ENCODE results near the gene TCAF1.
"Not testable (repeated sequence)": the region's sequence is repeated elsewhere in the genome, so short reads cannot be mapped to it uniquely, and the experiment has no call there.

DNA sequence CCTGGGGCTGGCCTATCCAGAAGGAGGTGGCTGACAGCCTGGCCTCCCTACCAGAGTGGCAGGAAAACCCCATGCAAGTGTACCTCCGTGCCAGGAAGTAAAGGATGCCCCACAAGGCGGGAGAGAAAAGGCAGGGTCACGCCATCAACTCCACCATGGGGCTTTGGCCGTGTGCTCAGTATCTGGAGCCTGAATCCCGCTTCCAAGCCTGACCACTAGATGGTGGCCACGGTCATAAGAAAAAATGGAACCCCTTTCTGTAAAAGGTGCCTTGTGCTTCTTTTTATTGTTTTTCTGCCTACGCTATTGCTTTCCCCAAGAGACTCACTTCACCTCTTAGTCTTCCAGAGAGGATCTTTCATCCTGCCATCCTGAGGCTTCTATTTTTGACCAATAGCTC lies 84.1 kb downstream of the TCAF1 start:
- TF ChIP-seq, protein P1, sequence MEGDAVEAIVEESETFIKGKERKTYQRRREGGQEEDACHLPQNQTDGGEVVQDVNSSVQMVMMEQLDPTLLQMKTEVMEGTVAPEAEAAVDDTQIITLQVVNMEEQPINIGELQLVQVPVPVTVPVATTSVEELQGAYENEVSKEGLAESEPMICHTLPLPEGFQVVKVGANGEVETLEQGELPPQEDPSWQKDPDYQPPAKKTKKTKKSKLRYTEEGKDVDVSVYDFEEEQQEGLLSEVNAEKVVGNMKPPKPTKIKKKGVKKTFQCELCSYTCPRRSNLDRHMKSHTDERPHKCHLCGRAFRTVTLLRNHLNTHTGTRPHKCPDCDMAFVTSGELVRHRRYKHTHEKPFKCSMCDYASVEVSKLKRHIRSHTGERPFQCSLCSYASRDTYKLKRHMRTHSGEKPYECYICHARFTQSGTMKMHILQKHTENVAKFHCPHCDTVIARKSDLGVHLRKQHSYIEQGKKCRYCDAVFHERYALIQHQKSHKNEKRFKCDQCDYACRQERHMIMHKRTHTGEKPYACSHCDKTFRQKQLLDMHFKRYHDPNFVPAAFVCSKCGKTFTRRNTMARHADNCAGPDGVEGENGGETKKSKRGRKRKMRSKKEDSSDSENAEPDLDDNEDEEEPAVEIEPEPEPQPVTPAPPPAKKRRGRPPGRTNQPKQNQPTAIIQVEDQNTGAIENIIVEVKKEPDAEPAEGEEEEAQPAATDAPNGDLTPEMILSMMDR (IDR thresholded peaks at IDR 0.05) = not testable (repeated sequence)
- not testable (repeated sequence) for TF ChIP-seq ZFX (IDR thresholded peaks at IDR 0.05; ENCODE audit: borderline replicate concordance)
